H1 (cell line): ENCODE results near the gene MED29.

Source experiments
- ATF2 ChIP-seq: IDR thresholded peaks from 2 replicates; pipeline ENCODE4 v1.6.1; 2012; ENCODE audit warnings: low read length, inconsistent platforms
- CHD7 ChIP-seq: fragments of 300-600 bp; sonication (generic); IDR thresholded peaks from 2 replicates; pipeline ENCODE4 v1.7.1; 2012; ENCODE audit warnings: low read length, moderate library complexity, mild to moderate bottlenecking, inconsistent platforms; ENCODE audit not compliant: insufficient replicate concordance
- CTCF ChIP-seq, 3 experiments: IDR thresholded peaks; 1 replicate in 2 of 3; 2 replicates in 1 of 3; pipeline versions ENCODE4 v1.5.1 to v1.6.1; 2011; ENCODE audit warnings: low read length in 3 of 3, mild to moderate bottlenecking in 3 of 3, inconsistent platforms in 2 of 3, low read depth in 1 of 3, moderate library complexity in 1 of 3; ENCODE audit not compliant: insufficient read depth in 1 of 3; ENCODE audit errors: control extremely low read depth in 1 of 3
- JUND ChIP-seq: IDR thresholded peaks from 2 replicates; pipeline ENCODE4 v1.6.1; 2011; ENCODE audit warnings: mild to moderate bottlenecking, improper control_type of control experiment, low read length
- KDM5A ChIP-seq: fragments of 200-600 bp; IDR thresholded peaks from 2 replicates; pipeline ENCODE4 v1.7.1; 2012; ENCODE audit warnings: mild to moderate bottlenecking, low read length, inconsistent platforms, mixed read lengths
- MAX ChIP-seq: IDR thresholded peaks from 2 replicates; pipeline ENCODE4 v1.6.1; 2012; ENCODE audit warnings: inconsistent platforms
- POLR2AphosphoS5 ChIP-seq: IDR thresholded peaks from 2 replicates; pipeline ENCODE4 v1.6.1; 2011; ENCODE audit warnings: low read depth, low read length
- RAD21 ChIP-seq, 2 experiments: IDR thresholded peaks in 1 of 2; conservative IDR thresholded peaks in 1 of 2; 2 replicates each; pipeline ENCODE4 v1.6.1; 2011; ENCODE audit warnings: low read depth in 2 of 2, low read length in 2 of 2, improper control_type of control experiment in 1 of 2, inconsistent platforms in 1 of 2, mild to moderate bottlenecking in 1 of 2, moderate library complexity in 1 of 2
- SP2 ChIP-seq: IDR thresholded peaks from 2 replicates; pipeline ENCODE4 v1.6.1; 2012; ENCODE audit warnings: mild to moderate bottlenecking, low read length, inconsistent platforms
- SP4 ChIP-seq: IDR thresholded peaks from 2 replicates; pipeline ENCODE4 v1.6.1; 2012; ENCODE audit warnings: low read length, inconsistent platforms
- TBP ChIP-seq: IDR thresholded peaks from 2 replicates; pipeline ENCODE4 v1.6.1; 2011; ENCODE audit warnings: low read depth, low read length, improper control_type of control experiment
- USF2 ChIP-seq: IDR thresholded peaks from 2 replicates; pipeline ENCODE4 v1.6.1; 2011; ENCODE audit warnings: low read length, improper control_type of control experiment
- YY1 ChIP-seq: IDR thresholded peaks from 2 replicates; pipeline ENCODE4 v1.6.1; 2011; ENCODE audit warnings: low read depth, mild to moderate bottlenecking, low read length

- TF ChIP-seq USF2 (no peak), SP4 (no peak), CHD7 (no peak), JUND (no peak), MAX (no peak), CTCF (IDR thresholded peaks at IDR 0.05; ENCODE audit: control extremely low read depth in 1 of 3, insufficient read depth in 1 of 3, low read depth in 1 of 3, low read length in 3 of 3) (no peak), KDM5A (no peak), ATF2 (no peak), POLR2AphosphoS5 (no peak), RAD21 (IDR thresholded peaks at IDR 0.05 in 1 of 2, conservative IDR thresholded peaks at IDR 0.05 in 1 of 2; ENCODE audit: low read depth in 2 of 2, low read length in 2 of 2) (no peak), TBP (no peak), YY1 (no peak), SP2 (no peak)
Measured at GRCh38 chr19:39355253-39355652, 35.9 kb upstream of the MED29 start.
